HG03460 (cell line): Measurements from ENCODE around the gene MAP1B.

Experiments
- ATAC-seq: cut with Tn5 transposase; IDR thresholded peaks from one replicate; pipeline ENCODE4 v1.9.1; 2021; ENCODE audit not compliant: unreplicated experiment

The MAP1B gene

GRCh38 chr5:72187388-72188075 is 80.3 kb downstream of the MAP1B start:
- no peak for ATAC-seq

- no peak for ATAC-seq
Observed at GRCh38 chr5:72188166-72188565, 80.9 kb downstream of the MAP1B start.

- ATAC-seq, result no peak
Observed at GRCh38 chr5:72189146-72189545, 81.9 kb downstream of the MAP1B start.

- no peak for ATAC-seq
Observed at GRCh38 chr5:72191404-72191803, 84.1 kb downstream of the MAP1B start.

- peak; percentile 95 for ATAC-seq
Observed at GRCh38 chr5:72194846-72195245, 87.6 kb downstream of the MAP1B start.

- ATAC-seq, result no peak
Observed at GRCh38 chr5:72195581-72195980, 88.3 kb downstream of the MAP1B start.

- ATAC-seq, result no peak
Observed at GRCh38 chr5:72197393-72197792, 90.1 kb downstream of the MAP1B start.

- ATAC-seq, result no peak
Observed at GRCh38 chr5:72199681-72200080, 92.4 kb downstream of the MAP1B start.

GRCh38 chr5:72202331-72202825 is 95.1 kb downstream of the MAP1B start:
- no peak for ATAC-seq

- ATAC-seq, result no peak
Observed at GRCh38 chr5:72203251-72203845, 96.1 kb downstream of the MAP1B start.

GRCh38 chr5:72204946-72205345 is 97.7 kb downstream of the MAP1B start:
- no peak for ATAC-seq

GRCh38 chr5:72205431-72206009 is 98.2 kb downstream of the MAP1B start:
- no peak for ATAC-seq

GRCh38 chr5:72206160-72206559 is 98.9 kb downstream of the MAP1B start:
- no peak for ATAC-seq

- ATAC-seq, result no peak
Observed at GRCh38 chr5:72206994-72207393, 99.7 kb downstream of the MAP1B start.

- no peak for ATAC-seq
Observed at GRCh38 chr5:72208324-72208926, 101.2 kb downstream of the MAP1B start.

GRCh38 chr5:72209147-72210115 is 102.2 kb downstream of the MAP1B start:
- no peak for ATAC-seq

GRCh38 chr5:72210888-72211678 is 103.8 kb downstream of the MAP1B start:
- ATAC-seq, result no peak

- no peak for ATAC-seq
Observed at GRCh38 chr5:72212171-72212570, 104.9 kb downstream of the MAP1B start.

GRCh38 chr5:72213482-72213881 is 106.2 kb downstream of the MAP1B start:
- ATAC-seq, result no peak

- ATAC-seq, result no peak
Observed at GRCh38 chr5:72214168-72214567, 106.9 kb downstream of the MAP1B start.
